Brain microvascular endothelial cell (primary cell): ENCODE results near the gene CTPS1.

ENCODE experiments used
- DNase-seq: peaks from one replicate; pipeline ENCODE4 v3.0.0-alpha.2; 2020
- H3K27ac ChIP-seq: fragments of 250-450 bp; sonication (Bioruptor Pico); 2 replicates; pipeline ENCODE4 v1.5.1; 2020; ENCODE audit warnings: mild to moderate bottlenecking, moderate library complexity
- H3K27me3 ChIP-seq: fragments of 250-450 bp; sonication (Bioruptor Pico); replicated peaks from 2 replicates; pipeline ENCODE4 v1.5.1; 2020; ENCODE audit warnings: mild to moderate bottlenecking
- H3K36me3 ChIP-seq: fragments of 250-450 bp; sonication (Bioruptor Pico); replicated peaks from 2 replicates; pipeline ENCODE4 v1.5.1; 2020; ENCODE audit warnings: mild to moderate bottlenecking
- H3K4me3 ChIP-seq: 2 replicates; pipeline ENCODE4 v1.5.1; 2011; ENCODE audit warnings: low read depth, mild to moderate bottlenecking, control low read depth, low read length, moderate library complexity
- in situ Hi-C: cut with HindIII; loops from 2 replicates; pipeline ENCODE4 v1.10.0; 2017; ENCODE audit warnings: low sequenced_read_pairs, low pct_ligation_motif_present
- TF ChIP-seq, protein P1 (sequence below): IDR thresholded peaks from 2 replicates; pipeline ENCODE4 v1.5.1; 2011; ENCODE audit warnings: low read depth, mild to moderate bottlenecking, moderate library complexity, low read length, control low read depth, inconsistent platforms; ENCODE audit errors: missing control alignments

Gene CTPS1

GRCh38 chr1:40987439-40988276 lies 8.2 kb downstream of the CTPS1 start:
- H3K36me3 ChIP-seq = peaks cover 92% of the 10 kb centered on the region
- no peak for DNase-seq
- no peak overlapping the region for H3K27ac ChIP-seq
- no peak overlapping the region for H3K4me3 ChIP-seq
- H3K27me3 ChIP-seq = no peaks in the 10 kb centered on the region
- TF ChIP-seq, protein P1, sequence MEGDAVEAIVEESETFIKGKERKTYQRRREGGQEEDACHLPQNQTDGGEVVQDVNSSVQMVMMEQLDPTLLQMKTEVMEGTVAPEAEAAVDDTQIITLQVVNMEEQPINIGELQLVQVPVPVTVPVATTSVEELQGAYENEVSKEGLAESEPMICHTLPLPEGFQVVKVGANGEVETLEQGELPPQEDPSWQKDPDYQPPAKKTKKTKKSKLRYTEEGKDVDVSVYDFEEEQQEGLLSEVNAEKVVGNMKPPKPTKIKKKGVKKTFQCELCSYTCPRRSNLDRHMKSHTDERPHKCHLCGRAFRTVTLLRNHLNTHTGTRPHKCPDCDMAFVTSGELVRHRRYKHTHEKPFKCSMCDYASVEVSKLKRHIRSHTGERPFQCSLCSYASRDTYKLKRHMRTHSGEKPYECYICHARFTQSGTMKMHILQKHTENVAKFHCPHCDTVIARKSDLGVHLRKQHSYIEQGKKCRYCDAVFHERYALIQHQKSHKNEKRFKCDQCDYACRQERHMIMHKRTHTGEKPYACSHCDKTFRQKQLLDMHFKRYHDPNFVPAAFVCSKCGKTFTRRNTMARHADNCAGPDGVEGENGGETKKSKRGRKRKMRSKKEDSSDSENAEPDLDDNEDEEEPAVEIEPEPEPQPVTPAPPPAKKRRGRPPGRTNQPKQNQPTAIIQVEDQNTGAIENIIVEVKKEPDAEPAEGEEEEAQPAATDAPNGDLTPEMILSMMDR = no peak
- in situ Hi-C loops = no loop called here

DNA sequence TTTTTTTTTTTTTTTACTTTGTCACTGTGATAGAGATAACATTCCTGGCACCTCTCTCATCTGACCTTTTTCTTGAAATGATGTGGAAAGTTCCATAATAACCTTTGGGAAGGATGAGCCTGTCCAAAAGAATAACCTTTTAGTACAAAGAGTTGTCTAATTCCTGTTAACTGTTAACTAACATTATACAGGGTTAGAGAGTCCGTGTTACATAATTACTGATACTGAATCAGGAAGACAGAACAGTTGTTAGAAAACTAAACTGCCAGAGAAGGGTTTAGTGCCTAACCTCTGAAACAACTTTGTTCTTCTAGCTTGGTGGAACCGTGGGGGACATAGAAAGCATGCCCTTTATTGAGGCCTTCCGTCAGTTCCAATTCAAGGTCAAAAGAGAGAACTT lies 8.8 kb downstream of the CTPS1 start:
- TF ChIP-seq, protein P1 = no peak
- H3K4me3 ChIP-seq = no peak overlapping the region
- in situ Hi-C loops = no loop called here
- H3K36me3 ChIP-seq = peaks cover 96% of the 10 kb centered on the region
- no peaks in the 10 kb centered on the region for H3K27me3 ChIP-seq
- H3K27ac ChIP-seq = no peak overlapping the region
- no peak for DNase-seq

DNA sequence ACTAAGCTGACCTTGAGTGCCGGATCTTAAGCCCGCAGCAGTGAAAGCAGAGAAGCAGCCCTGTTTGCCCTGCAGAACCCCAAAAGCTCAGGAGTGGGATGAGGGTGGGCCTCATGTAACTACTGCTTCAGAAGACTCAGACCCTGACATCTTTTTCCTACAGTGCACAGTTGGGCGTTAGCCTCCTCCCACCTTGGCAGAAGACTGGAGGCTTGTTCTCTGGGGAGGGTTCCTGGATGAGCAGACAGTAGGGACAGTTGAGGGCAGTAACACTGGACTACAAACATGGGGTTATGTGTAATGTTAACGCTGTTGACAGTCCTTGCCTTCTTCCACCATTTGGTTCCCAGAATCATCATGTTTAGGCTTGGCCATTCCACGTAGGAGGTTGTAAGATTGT lies 9.6 kb downstream of the CTPS1 start:
- peaks cover 95% of the 10 kb centered on the region for H3K36me3 ChIP-seq

DNA sequence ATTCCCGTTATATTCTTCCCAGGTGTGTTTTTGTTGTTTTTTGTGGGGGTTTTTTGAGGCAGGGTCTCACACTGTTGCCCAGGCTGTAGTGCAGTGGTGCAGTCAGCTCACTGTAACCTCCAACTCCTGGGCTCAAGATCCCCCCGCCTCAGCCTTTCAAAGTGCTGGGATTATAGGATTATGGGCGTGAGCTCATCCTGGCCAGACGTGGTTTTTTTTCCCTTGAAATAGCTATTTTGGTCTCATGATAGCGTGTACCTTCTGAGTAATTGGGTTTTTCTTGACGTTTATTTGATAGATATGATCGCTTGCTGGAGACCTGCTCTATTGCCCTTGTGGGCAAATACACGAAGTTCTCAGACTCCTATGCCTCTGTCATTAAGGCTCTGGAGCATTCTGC lies 17.6 kb downstream of the CTPS1 start:
- in situ Hi-C loops = no loop called here
- DNase-seq = no peak
- H3K27me3 ChIP-seq = no peaks in the 10 kb centered on the region
- no peak overlapping the region for H3K4me3 ChIP-seq
- H3K27ac ChIP-seq = no peak overlapping the region
- TF ChIP-seq, protein P1 = no peak
- peaks cover 89% of the 10 kb centered on the region for H3K36me3 ChIP-seq

More for the DNA sequence above, 9.6 kb downstream of the CTPS1 start:
- in situ Hi-C loops = no loop called here
- Histone ChIP-seq H3K27me3 (no peaks in the 10 kb centered on the region), H3K4me3 (no peak overlapping the region), H3K27ac (no peak overlapping the region)
- no peak for DNase-seq
- TF ChIP-seq, protein P1 = no peak

- H3K36me3 ChIP-seq = peaks cover 90% of the 10 kb centered on the region
- no peak overlapping the region for H3K4me3 ChIP-seq
- no peaks in the 10 kb centered on the region for H3K27me3 ChIP-seq
- H3K27ac ChIP-seq = no peak overlapping the region
- in situ Hi-C loops = no loop called here
- no peak for DNase-seq
- TF ChIP-seq, protein P1 = no peak
These were observed 19.2 kb downstream of the CTPS1 start for GRCh38 chr1:40998668-40999067.

DNA sequence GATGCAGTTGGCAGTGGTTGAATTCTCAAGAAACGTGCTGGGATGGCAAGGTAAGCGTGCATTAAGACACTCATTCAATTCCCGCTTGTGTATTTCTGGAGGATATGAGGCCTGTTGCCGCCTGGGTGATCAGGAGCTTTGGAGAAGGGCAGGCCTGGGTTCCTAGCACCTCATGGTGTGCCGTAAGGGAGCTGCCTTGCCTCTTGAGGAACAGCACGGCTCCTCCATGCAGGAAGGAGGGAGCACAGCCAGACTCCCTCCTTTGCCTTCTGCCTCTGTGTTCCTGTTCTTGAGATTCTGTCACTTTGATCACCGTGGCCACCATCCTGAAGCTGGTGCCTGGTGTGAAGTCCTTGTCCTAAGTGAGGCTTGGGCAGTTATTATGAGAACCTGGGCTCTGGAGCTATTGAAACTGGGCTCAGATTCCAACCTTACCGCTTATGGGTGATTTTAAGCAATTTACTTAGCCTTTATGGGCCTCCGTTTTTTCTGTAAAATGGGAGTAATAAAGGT lies 23.7 kb downstream of the CTPS1 start:
- in situ Hi-C loops = no loop called here
- Histone ChIP-seq H3K27me3 (no peaks in the 10 kb centered on the region), H3K4me3 (no peak overlapping the region), H3K36me3 (peaks cover 87% of the 10 kb centered on the region), H3K27ac (peak overlapping the region; percentile 14)
- TF ChIP-seq, protein P1 = no peak
- DNase-seq = no peak
